IMR-90 (cell line): ENCODE results near the gene KCNQ2. TPM values are rescaled to one million over a fixed set of nuclear protein-coding genes. Genes with fewer than 3 reads are reported as not detected.

Experiments
- ATAC-seq: fragments of 200-7000 bp; cut with Tn5 transposase; 2 replicates; pipeline ENCODE4 v1.9.1; 2020; ENCODE audit warnings: low read depth, mild to moderate bottlenecking, moderate library complexity
- BruUV-seq: library from RNA; stranded (reverse); fragments of 400-500 nt; replicated peaks from 2 replicates; lab custom pipeline; 2021; lab: Mats Ljungman, UMichigan
- CTCF ChIA-PET: fragments of 300-600 bp; formaldehyde crosslinking; extraction: SDS; loops from one replicate; lab custom pipeline; 2021; ENCODE audit warnings: antibody characterized with exemption; lab: Yijun Ruan, JAX
- POLR2A ChIA-PET: fragments of 300-600 bp; sonication (Branson Sonifier 250); formaldehyde crosslinking; loops from one replicate; lab custom pipeline; 2022; ENCODE audit warnings: antibody characterized with exemption; ENCODE audit not compliant: unreplicated experiment; lab: Charles Lee
- DNase-seq: peaks from one replicate; pipeline ENCODE4 v3.0.0; 2013
- H2AFZ ChIP-seq: replicated peaks from 2 replicates; pipeline ENCODE3; 2013; ENCODE audit warnings: low read length, mild to moderate bottlenecking; ENCODE audit not compliant: poor library complexity
- H2AK5ac ChIP-seq: 2 replicates; pipeline ENCODE4 v1.6.1; 2013; ENCODE audit warnings: low read depth, low read length, inconsistent platforms
- H2AK9ac ChIP-seq: replicated peaks from 2 replicates; pipeline ENCODE3; 2013; ENCODE audit warnings: mild to moderate bottlenecking, low read depth, low read length, moderate library complexity; ENCODE audit not compliant: poor library complexity
- H2BK120ac ChIP-seq: 2 replicates; pipeline ENCODE4 v1.6.1; 2013; ENCODE audit warnings: low read depth, low read length, inconsistent platforms
- H2BK15ac ChIP-seq: 3 replicates; pipeline ENCODE4 v1.6.1; 2013; ENCODE audit warnings: low read depth, low read length, inconsistent platforms
- H2BK20ac ChIP-seq: 2 replicates; pipeline ENCODE4 v1.6.1; 2013; ENCODE audit warnings: low read depth, mild to moderate bottlenecking, inconsistent platforms, low read length, moderate library complexity
- H2BK5ac ChIP-seq: 2 replicates; pipeline ENCODE4 v1.6.1; 2013; ENCODE audit warnings: mild to moderate bottlenecking, low read depth, low read length, inconsistent platforms; ENCODE audit not compliant: poor library complexity, severe bottlenecking
- H3K14ac ChIP-seq: replicated peaks from 2 replicates; pipeline ENCODE4 v1.6.1; 2013; ENCODE audit warnings: low read depth, low read length, inconsistent platforms
- H3K18ac ChIP-seq: 2 replicates; pipeline ENCODE4 v1.6.1; 2013; ENCODE audit warnings: low read depth, low read length, control low read depth
- H3K23ac ChIP-seq: 2 replicates; pipeline ENCODE4 v1.6.1; 2013; ENCODE audit warnings: low read depth, low read length, inconsistent platforms
- H3K27ac ChIP-seq: 2 replicates; pipeline ENCODE4 v1.5.1; 2013; ENCODE audit warnings: mild to moderate bottlenecking, control low read depth, low read length; ENCODE audit not compliant: insufficient read depth
- H3K27me3 ChIP-seq: 2 replicates; pipeline ENCODE4 v1.6.1; 2013; ENCODE audit warnings: low read length; ENCODE audit not compliant: control insufficient read depth, insufficient read depth
- H3K36me3 ChIP-seq: 2 replicates; pipeline ENCODE4 v1.6.1; 2013; ENCODE audit warnings: low read length, mixed read lengths; ENCODE audit not compliant: control insufficient read depth, insufficient read depth
- H3K4ac ChIP-seq: 2 replicates; pipeline ENCODE4 v1.6.1; 2013; ENCODE audit warnings: low read depth, low read length, inconsistent platforms
- H3K4me1 ChIP-seq: 2 replicates; pipeline ENCODE4 v1.6.1; 2013; ENCODE audit warnings: low read length, mixed read lengths; ENCODE audit not compliant: control insufficient read depth, insufficient read depth
- H3K4me2 ChIP-seq: 2 replicates; pipeline ENCODE4 v1.6.1; 2013; ENCODE audit warnings: low read depth, mild to moderate bottlenecking, control low read depth, low read length, moderate library complexity
- H3K4me3 ChIP-seq: 2 replicates; pipeline ENCODE4 v1.5.1; 2013; ENCODE audit warnings: low read depth, mild to moderate bottlenecking, control low read depth, low read length, moderate library complexity; ENCODE audit not compliant: insufficient read depth
- H3K56ac ChIP-seq: 2 replicates; pipeline ENCODE4 v1.6.1; 2013; ENCODE audit warnings: low read length, inconsistent platforms; ENCODE audit not compliant: insufficient read depth; ENCODE audit errors: extremely low read depth
- H3K79me1 ChIP-seq, 2 experiments: 2 replicates each; pipeline ENCODE4 v1.6.1; 2013; ENCODE audit warnings: low read length in 2 of 2, inconsistent platforms in 1 of 2, low read depth in 1 of 2
- H3K9ac ChIP-seq: 2 replicates; pipeline ENCODE4 v1.6.1; 2013; ENCODE audit warnings: low read depth, low read length, control low read depth
- H3K9me1 ChIP-seq: 2 replicates; pipeline ENCODE4 v1.6.1; 2013; ENCODE audit warnings: low read length, inconsistent platforms; ENCODE audit not compliant: insufficient read depth
- H3K9me3 ChIP-seq: 2 replicates; pipeline ENCODE4 v1.6.1; 2013; ENCODE audit warnings: low read length; ENCODE audit not compliant: control insufficient read depth, insufficient read depth
- H4K20me1 ChIP-seq: 2 replicates; pipeline ENCODE4 v1.6.1; 2013; ENCODE audit warnings: low read length, inconsistent platforms; ENCODE audit not compliant: insufficient read depth
- H4K5ac ChIP-seq: 2 replicates; pipeline ENCODE4 v1.6.1; 2013; ENCODE audit warnings: mild to moderate bottlenecking, low read depth, low read length, control low read depth
- H4K8ac ChIP-seq, 2 experiments: 2 replicates each; pipeline ENCODE4 v1.6.1; 2013; ENCODE audit warnings: low read depth in 2 of 2, low read length in 2 of 2, control low read depth in 1 of 2, inconsistent platforms in 1 of 2
- H4K91ac ChIP-seq: 2 replicates; pipeline ENCODE4 v1.6.1; 2013; ENCODE audit warnings: low read depth, low read length, inconsistent platforms; ENCODE audit not compliant: insufficient read depth
- BHLHE40 ChIP-seq: fragments of 150-350 bp; IDR thresholded peaks from 2 replicates; pipeline ENCODE4 v1.6.1; 2016; ENCODE audit warnings: mild to moderate bottlenecking, low read depth, low read length
- CEBPB ChIP-seq: IDR thresholded peaks from 2 replicates; pipeline ENCODE4 v1.6.1; 2012; ENCODE audit warnings: low read depth, low read length, improper control_type of control experiment
- CHD1 ChIP-seq: IDR thresholded peaks from 2 replicates; pipeline ENCODE4 v1.6.1; 2012; ENCODE audit warnings: low read depth, low read length, improper control_type of control experiment
- CTCF ChIP-seq: conservative IDR thresholded peaks from 2 replicates; pipeline ENCODE4 v1.5.1; 2012; ENCODE audit warnings: mild to moderate bottlenecking, low read depth, low read length, improper control_type of control experiment
- ELK1 ChIP-seq: fragments of 150-350 bp; IDR thresholded peaks from 2 replicates; pipeline ENCODE4 v1.6.1; 2016; ENCODE audit warnings: low read depth, mild to moderate bottlenecking, low read length, moderate library complexity, borderline replicate concordance
- FOS ChIP-seq: fragments of 150-350 bp; IDR thresholded peaks from 2 replicates; pipeline ENCODE4 v1.6.1; 2016; ENCODE audit warnings: low read depth, low read length
- MAFK ChIP-seq: IDR thresholded peaks from 2 replicates; pipeline ENCODE4 v1.6.1; 2012; ENCODE audit warnings: low read depth, low read length, improper control_type of control experiment
- MAZ ChIP-seq: IDR thresholded peaks from 2 replicates; pipeline ENCODE4 v1.6.1; 2012; ENCODE audit warnings: low read depth, mild to moderate bottlenecking, low read length, improper control_type of control experiment, moderate library complexity, borderline replicate concordance
- MXI1 ChIP-seq: IDR thresholded peaks from 2 replicates; pipeline ENCODE4 v1.6.1; 2012; ENCODE audit warnings: low read depth, mild to moderate bottlenecking, low read length, moderate library complexity, borderline replicate concordance
- NFE2L2 ChIP-seq: fragments of 150-350 bp; IDR thresholded peaks from 2 replicates; pipeline ENCODE4 v1.6.1; 2016; ENCODE audit warnings: low read depth, mild to moderate bottlenecking, low read length
- POLR2A ChIP-seq: IDR thresholded peaks from 2 replicates; pipeline ENCODE4 v1.6.1; 2012; ENCODE audit warnings: mild to moderate bottlenecking, low read depth, low read length
- RAD21 ChIP-seq: IDR thresholded peaks from 2 replicates; pipeline ENCODE4 v1.6.1; 2012; ENCODE audit warnings: low read length, improper control_type of control experiment
- RCOR1 ChIP-seq: IDR thresholded peaks from 2 replicates; pipeline ENCODE4 v1.6.1; 2012; ENCODE audit warnings: mild to moderate bottlenecking, low read length, improper control_type of control experiment; ENCODE audit not compliant: insufficient replicate concordance
- RFX5 ChIP-seq: IDR thresholded peaks from 2 replicates; pipeline ENCODE4 v1.8.0; 2012; ENCODE audit warnings: low read depth, mild to moderate bottlenecking, low read length, moderate library complexity
- SMC3 ChIP-seq: fragments of 150-350 bp; IDR thresholded peaks from 2 replicates; pipeline ENCODE4 v1.6.1; 2016; ENCODE audit warnings: low read depth, mild to moderate bottlenecking, antibody characterized with exemption, low read length, moderate library complexity
- USF2 ChIP-seq: fragments of 150-350 bp; IDR thresholded peaks from 2 replicates; pipeline ENCODE4 v1.6.1; 2017; ENCODE audit warnings: mild to moderate bottlenecking, antibody characterized with exemption, low read length, low read depth
- WGBS, 2 experiments: methylation state at CpG; one replicate each; pipeline versions ENCODE4 v1.1.5 to v1.1.7; 2013; ENCODE audit warnings: missing lambda C conversion rate in 2 of 2; ENCODE audit not compliant: insufficient read length in 1 of 2; ENCODE audit errors: extremely low coverage in 2 of 2; 5-methylcytosine and 5-hydroxymethylcytosine counted together
- dilution Hi-C: fragments of 300-500 bp; cut with HindIII; formaldehyde crosslinking; loops from one replicate; pipeline ENCODE4 v1.14.3; 2018; ENCODE audit warnings: low sequenced_read_pairs; ENCODE audit not compliant: unreplicated experiment
- in situ Hi-C: fragments of 300-500 bp; cut with MboI; formaldehyde crosslinking; loops from 3 replicates; pipeline ENCODE4 v1.14.3; 2019; ENCODE audit warnings: low sequenced_read_pairs, inconsistent platforms, mixed read lengths
- intact Hi-C: fragments of 100-400 bp; cut with micrococcal nuclease; formaldehyde crosslinking; loops from 2 replicates; pipeline ENCODE4 v1.10.0; 2022
- polyA plus RNA-seq, 3 experiments: library from polyadenylated mRNA; depleted of rRNA; stranded (reverse); fragments of >200 nt; gene quantifications; 2 replicates each; pipeline ENCODE4 v1.2.3, GENCODE V29; 2012; ENCODE audit warnings: low replicate concordance in 1 of 3
- total RNA-seq: library from RNA; depleted of rRNA; stranded (reverse); fragments of >200 nt; gene quantifications from 2 replicates; pipeline ENCODE4 v1.2.3, GENCODE V29; 2012

The KCNQ2 gene
- total and polyA plus RNA-seq, 2 of the 4 experiments (the other 2 are of a cell fraction): 0.02 TPM; not detected in 1

GRCh38 chr20:63455568-63455859 is 16.9 kb downstream of the KCNQ2 start:
- no peak overlapping the region for H4K5ac ChIP-seq
- H3K4me2 ChIP-seq: no peak overlapping the region
- ChIA-PET CTCF (no interaction called here), POLR2A (no interaction called here)
- no peak overlapping the region for H2AK5ac ChIP-seq
- no peak overlapping the region for H3K4me3 ChIP-seq
- 58% methylated on average over 2 of the region's 10 CpGs; no CpG with 5 or more reads in 1 of the 2 experiments for WGBS, 2 experiments
- no peaks in the 10 kb centered on the region for H4K20me1 ChIP-seq
- H2BK5ac ChIP-seq: no peak overlapping the region
- DNase-seq (no peak), ATAC-seq (no peak)
- no peak overlapping the region for H2BK20ac ChIP-seq
- TF ChIP-seq ELK1: no peak
- no peak for TF ChIP-seq USF2
- no peak for TF ChIP-seq CHD1
- TF ChIP-seq CTCF: no peak
- no peak for TF ChIP-seq MAFK
- TF ChIP-seq RCOR1: no peak
- no peak for TF ChIP-seq MAZ
- TF ChIP-seq NFE2L2: no peak
- TF ChIP-seq BHLHE40: no peak
- TF ChIP-seq CEBPB: no peak
- TF ChIP-seq POLR2A: no peak
- no peak for TF ChIP-seq RAD21
- TF ChIP-seq RFX5: no peak
- no peak for TF ChIP-seq SMC3
- no peak for TF ChIP-seq FOS
- no peak for TF ChIP-seq MXI1
- H4K8ac ChIP-seq: no peak overlapping the region
- H3K4ac ChIP-seq: no peak overlapping the region
- no peak overlapping the region for H3K23ac ChIP-seq
- peaks cover 40% of the 10 kb centered on the region; the same call in 1 of the 2 replicates for H3K27me3 ChIP-seq
- H3K56ac ChIP-seq: no peak overlapping the region
- H3K9ac ChIP-seq: no peak overlapping the region
- no peak overlapping the region for H3K18ac ChIP-seq
- no peaks in the 10 kb centered on the region for H3K9me1 ChIP-seq
- H3K79me1 ChIP-seq: no peaks in the 10 kb centered on the region
- BruUV-seq: no TSS peak
- intact Hi-C loops: no loop called here
- no peaks in the 10 kb centered on the region for H3K36me3 ChIP-seq
- no peak overlapping the region for H4K91ac ChIP-seq
- dilution Hi-C loops: no loop called here
- no peaks in the 10 kb centered on the region for H3K9me3 ChIP-seq
- H2AFZ ChIP-seq: no peak overlapping the region
- in situ Hi-C loops: no loop called here
- no peak overlapping the region for H3K27ac ChIP-seq
- H3K14ac ChIP-seq: no peak overlapping the region
- no peak overlapping the region for H2BK120ac ChIP-seq
- no peaks in the 10 kb centered on the region for H3K4me1 ChIP-seq
- H2AK9ac ChIP-seq: no peak overlapping the region
- H2BK15ac ChIP-seq: no peak overlapping the region
